ENCODE results near the gene TM4SF18. TPM values are rescaled to one million over a fixed set of nuclear protein-coding genes. Genes with fewer than 3 reads are reported as not detected.

The TM4SF18 gene
- 3.8 TPM for total RNA-seq

GRCh38 chr3:149333176-149333859, at the start of gene TM4SF18:
Gene TM4SF18 (minus strand): TSS chr3:149333636. CDS start chr3:149333382, 254 bp downstream.

GRCh38 chr3:149377408-149378364, 44.2 kb upstream of the TM4SF18 start, which contains the start of gene TM4SF1:
Gene TM4SF1 (minus strand): TSS chr3:149377649. CDS start chr3:149377547, 102 bp downstream.

Other genes with a start within 250 kb of the TM4SF18 start
- gene HLTF, start 247.1 kb downstream of the TM4SF18 start, total RNA-seq = 134 TPM
- gene HPS3, start 204.0 kb downstream of the TM4SF18 start, total RNA-seq = 35.4 TPM
- 0.94 TPM for gene CP, start 111.8 kb downstream of the TM4SF18 start, total RNA-seq
- 8.1 TPM for gene TM4SF1, start 44.0 kb upstream of the TM4SF18 start, total RNA-seq
- gene TM4SF4, start 141.1 kb upstream of the TM4SF18 start, total RNA-seq = not detected

All from parietal lobe (tissue), 1 donor.